AG04450 (cell line): ENCODE data around the gene WDR7. TPM values are rescaled to one million over a fixed set of nuclear protein-coding genes. Genes with fewer than 3 reads are reported as not detected.

ENCODE experiments used
- CTCF ChIA-PET: fragments of 300-600, 350-600 bp; formaldehyde crosslinking; extraction: SDS; loops from one replicate; lab custom pipeline; 2022; ENCODE audit warnings: antibody characterized with exemption, inconsistent platforms; lab: Charles Lee
- POLR2A ChIA-PET: fragments of 350-600 bp; formaldehyde crosslinking; extraction: SDS; loops from one replicate; lab custom pipeline; 2021; ENCODE audit warnings: antibody characterized with exemption, inconsistent platforms; lab: Yijun Ruan, JAX
- DNase-seq: peaks from one replicate; pipeline ENCODE4 v3.0.0-alpha.2; 2011; ENCODE audit warnings: low read depth, low spot score
- H3K27ac ChIP-seq: one replicate; pipeline ENCODE4 v1.5.1; 2012; ENCODE audit warnings: low read depth, low read length, control low read depth
- H3K27me3 ChIP-seq: one replicate; pipeline ENCODE4 v1.6.0; 2012; ENCODE audit warnings: low read length; ENCODE audit not compliant: control insufficient read depth, insufficient read depth
- H3K4me3 ChIP-seq: 2 replicates; pipeline ENCODE4 v1.5.1; 2011; ENCODE audit warnings: mild to moderate bottlenecking, low read depth, low read length, control low read depth
- H3K9me3 ChIP-seq: 2 replicates; pipeline ENCODE4 v1.5.1; 2012; ENCODE audit warnings: low read length; ENCODE audit not compliant: control insufficient read depth, insufficient read depth
- CTCF ChIP-seq: IDR thresholded peaks from 2 replicates; pipeline ENCODE4 v1.5.1; 2011; ENCODE audit warnings: low read depth, low read length, control low read depth, inconsistent platforms
- polyA plus RNA-seq: library from polyadenylated mRNA; depleted of rRNA; stranded (reverse); fragments of >200 nt; gene quantifications from 2 replicates; pipeline ENCODE4 v1.2.3, GENCODE V29; 2011

WDR7 gene
- polyA plus RNA-seq, 1 experiment = 8.1 TPM

DNA sequence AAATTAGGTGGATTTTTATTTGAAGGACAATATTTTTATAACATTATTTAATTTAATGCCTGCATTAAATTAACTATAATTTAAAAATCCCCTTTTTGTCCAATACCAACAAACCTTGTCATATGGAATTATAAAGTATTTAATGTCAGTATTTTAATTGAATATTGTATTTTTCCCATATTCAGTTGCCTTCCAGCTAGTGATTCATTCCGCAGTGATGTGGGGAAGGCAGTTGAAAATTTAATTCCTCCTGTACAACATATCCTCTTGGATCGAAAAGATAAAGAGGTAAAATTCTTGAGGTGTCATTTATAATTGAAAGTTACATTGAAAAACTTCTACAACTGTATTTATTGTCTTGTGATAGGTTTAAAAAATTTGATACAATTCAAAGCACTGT lies 40.4 kb downstream of the WDR7 start:
- POLR2A ChIA-PET = interaction anchor here (0.6 kb wide), 1 partner anchor 79 kb away, joined by 4 read pairs; no protein-coding TSS in a partner anchor

DNA sequence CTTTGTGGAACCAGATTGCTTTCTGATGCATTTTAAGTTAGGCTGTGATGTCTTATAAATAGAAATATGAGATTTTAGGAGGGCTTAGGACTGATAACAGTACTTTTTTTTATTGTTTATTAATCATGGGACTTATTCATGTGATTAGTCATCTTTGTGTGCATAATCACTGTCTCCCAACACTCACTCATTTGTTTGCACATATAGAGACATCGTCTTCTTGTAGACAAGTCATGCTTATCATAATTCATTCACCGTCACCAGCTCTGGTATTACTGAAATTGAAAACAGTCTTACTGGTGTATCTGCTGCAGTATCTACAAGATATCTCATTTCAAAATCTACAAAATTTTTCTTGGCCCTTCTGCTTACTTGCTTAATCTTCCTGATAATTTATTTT lies 45.8 kb downstream of the WDR7 start:
- H3K4me3 ChIP-seq = no peak overlapping the region
- CTCF ChIA-PET = no interaction called here
- H3K27ac ChIP-seq = no peak overlapping the region
- no peaks in the 10 kb centered on the region for H3K27me3 ChIP-seq
- POLR2A ChIA-PET = no interaction called here
- no peak for TF ChIP-seq CTCF
- H3K9me3 ChIP-seq = no peaks in the 10 kb centered on the region
- no peak for DNase-seq

More for the DNA sequence above, 40.4 kb downstream of the WDR7 start:
- no peak for TF ChIP-seq CTCF
- H3K27ac ChIP-seq = no peak overlapping the region
- CTCF ChIA-PET = interaction anchor here (0.6 kb wide), 1 partner anchor 871 kb away, joined by 3 read pairs; no protein-coding TSS in a partner anchor
- no peak for DNase-seq
- H3K4me3 ChIP-seq = no peak overlapping the region
- H3K27me3 ChIP-seq = no peaks in the 10 kb centered on the region
- no peaks in the 10 kb centered on the region for H3K9me3 ChIP-seq

GRCh38 chr18:56702946-56703345 lies 51.8 kb downstream of the WDR7 start:
- no peak for DNase-seq
- no peaks in the 10 kb centered on the region for H3K9me3 ChIP-seq
- POLR2A ChIA-PET = no interaction called here
- TF ChIP-seq CTCF = peak; percentile 63
- CTCF ChIA-PET = interaction anchor here (0.6 to 3.4 kb wide), 13 partner anchors 8 to 859 kb away, joined by 3 to 32 read pairs (median 4); no protein-coding TSS in a partner anchor
- no peak overlapping the region for H3K27ac ChIP-seq
- no peaks in the 10 kb centered on the region for H3K27me3 ChIP-seq
- H3K4me3 ChIP-seq = no peak overlapping the region

DNA sequence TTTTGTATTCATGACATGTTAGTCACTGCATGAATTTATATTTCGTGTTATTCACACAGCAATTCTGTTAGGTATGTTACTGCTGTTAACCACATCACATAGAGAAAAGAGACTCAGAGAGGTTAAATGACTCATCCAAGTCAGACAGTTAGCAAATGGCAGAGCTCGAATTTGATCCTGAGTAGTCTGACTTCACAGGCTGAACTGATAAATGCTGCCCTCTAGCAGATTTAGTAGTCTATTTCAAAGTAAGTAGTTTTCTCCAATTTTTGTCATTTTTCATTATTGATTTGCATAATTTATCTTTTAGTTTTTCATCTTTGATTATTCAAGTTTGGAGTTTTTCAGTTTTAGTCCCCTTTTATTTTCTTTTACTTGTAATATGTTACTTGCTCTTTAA lies 58.3 kb downstream of the WDR7 start:
- no peak overlapping the region for H3K27ac ChIP-seq

More for the DNA sequence above, 58.3 kb downstream of the WDR7 start:
- DNase-seq = peak; percentile 41
- Histone ChIP-seq H3K4me3 (no peak overlapping the region), H3K27me3 (no peaks in the 10 kb centered on the region), H3K9me3 (no peaks in the 10 kb centered on the region)
- ChIA-PET POLR2A (no interaction called here), CTCF (interaction anchor here (1.0 to 3.0 kb wide), 2 partner anchors 8 to 9 kb away, joined by 6 to 11 read pairs; no protein-coding TSS in a partner anchor)
- TF ChIP-seq CTCF = peak; percentile 30
